HepG2 (cell line): Measurements from ENCODE around the gene EMID1. TPM values are rescaled to one million over a fixed set of nuclear protein-coding genes. Genes with fewer than 3 reads are reported as not detected.

Experiments
- ATAC-seq: fragments of 200-7000 bp; cut with Tn5 transposase; 3 replicates; pipeline ENCODE4 v1.9.1; 2020; ENCODE audit warnings: mild to moderate bottlenecking, moderate library complexity
- BruUV-seq: library from RNA; stranded (reverse); fragments of 400-500 nt; replicated peaks from 2 replicates; lab custom pipeline; 2021; lab: Mats Ljungman, UMichigan
- CTCF ChIA-PET: fragments of 300-600 bp; formaldehyde crosslinking; extraction: SDS; loops from one replicate; lab custom pipeline; 2021; ENCODE audit warnings: low total read pairs, inconsistent platforms, low intra/inter-chr PET ratio; lab: Yijun Ruan, JAX
- POLR2A ChIA-PET: fragments of 350-600 bp; sonication (Branson Sonifier 250); formaldehyde crosslinking; loops from one replicate; lab custom pipeline; 2020; ENCODE audit warnings: antibody characterized with exemption, inconsistent platforms; lab: Yijun Ruan, JAX
- DNase-seq: peaks from one replicate; pipeline ENCODE4 v3.0.0-alpha.2; 2015; ENCODE audit warnings: low spot score
- FAIRE-seq: peaks from 3 replicates; lab custom pipeline; 2011; peaks lifted over from hg19 to GRCh38; lab: Jason Lieb, UNC
- H2AFZ ChIP-seq: one replicate; pipeline ENCODE4 v1.6.1; 2011; ENCODE audit warnings: low read length, inconsistent platforms
- H3K27ac ChIP-seq: fragments of 300-600 bp; 3 replicates; pipeline ENCODE4 v1.8.0; 2011; ENCODE audit warnings: mixed run types, mild to moderate bottlenecking, mixed read lengths, low read length, inconsistent platforms; ENCODE audit not compliant: insufficient read depth; ENCODE audit errors: extremely low read length
- H3K27me3 ChIP-seq, 2 experiments: fragments of 200-600 bp in 1 of 2; 2 replicates in 1 of 2; 3 replicates in 1 of 2; pipeline versions ENCODE4 v1.6.0 to v1.8.0; 2011; ENCODE audit warnings: low read length in 2 of 2, mild to moderate bottlenecking in 2 of 2, moderate library complexity in 2 of 2, inconsistent platforms in 1 of 2; ENCODE audit not compliant: insufficient read depth in 2 of 2, control insufficient read depth in 1 of 2
- H3K36me3 ChIP-seq, 2 experiments: fragments of 200-600 bp in 1 of 2; replicated peaks in 1 of 2; 2 replicates in 1 of 2; 3 replicates in 1 of 2; pipeline versions ENCODE4 v1.5.1 to v1.8.0; 2011; ENCODE audit warnings: low read length in 2 of 2, inconsistent platforms in 1 of 2; ENCODE audit not compliant: insufficient read depth in 2 of 2, control insufficient read depth in 1 of 2
- H3K4me1 ChIP-seq: 2 replicates; pipeline ENCODE4 v1.5.1; 2012; ENCODE audit warnings: low read length, inconsistent platforms; ENCODE audit not compliant: insufficient read depth
- H3K4me2 ChIP-seq: 2 replicates; pipeline ENCODE4 v1.6.0; 2011; ENCODE audit warnings: low read depth, low read length, inconsistent platforms
- H3K4me3 ChIP-seq, 3 experiments: fragments of 200-600 bp in 1 of 3; sonication (generic), shearing (Covaris generic) in 1 of 3; replicated peaks in 1 of 3; 2 replicates each; pipeline ENCODE4 v1.5.1; 2011 to 2016; ENCODE audit warnings: low read length in 3 of 3, inconsistent platforms in 2 of 3, low read depth in 2 of 3, mild to moderate bottlenecking in 2 of 3, control low read depth in 1 of 3, mixed read lengths in 1 of 3; ENCODE audit not compliant: insufficient read depth in 1 of 3
- H3K79me2 ChIP-seq: one replicate; pipeline ENCODE4 v1.6.1; 2011; ENCODE audit warnings: low read length, inconsistent platforms; ENCODE audit not compliant: insufficient read depth
- H3K9ac ChIP-seq: 2 replicates; pipeline ENCODE4 v1.6.0; 2011; ENCODE audit warnings: mild to moderate bottlenecking, low read depth, low read length, inconsistent platforms; ENCODE audit not compliant: insufficient read depth
- H3K9me3 ChIP-seq: 2 replicates; pipeline ENCODE4 v1.5.1; 2012; ENCODE audit warnings: mild to moderate bottlenecking, low read length
- H4K20me1 ChIP-seq: 2 replicates; pipeline ENCODE4 v1.6.0; 2011; ENCODE audit warnings: inconsistent platforms, mild to moderate bottlenecking, low read length, moderate library complexity; ENCODE audit not compliant: insufficient read depth
- FOXA1 ChIP-seq, 2 experiments: fragments of 450-650 bp in 1 of 2; sonication (generic) in 1 of 2; formaldehyde crosslinking in 1 of 2; IDR thresholded peaks; 2 replicates each; pipeline versions ENCODE4 v1.4.0 to v1.6.1; 2016 to 2020; ENCODE audit warnings: missing genetic modification reagents in 1 of 2
- NBN ChIP-seq: fragments of 450-650 bp; conservative IDR thresholded peaks from 2 replicates; pipeline ENCODE4 v1.6.1; 2017
- SMYD3 ChIP-seq: sonication (generic); formaldehyde crosslinking; IDR thresholded peaks from 2 replicates; pipeline ENCODE4 v1.8.1; 2023; ENCODE audit warnings: mild to moderate bottlenecking, missing genetic modification reagents
- SOX5 ChIP-seq: IDR thresholded peaks from 2 replicates; pipeline ENCODE4 v1.6.1; 2016; ENCODE audit warnings: borderline replicate concordance
- SP2 ChIP-seq: sonication (generic); formaldehyde crosslinking; IDR thresholded peaks from 2 replicates; pipeline ENCODE4 v1.5.1; 2020; ENCODE audit warnings: mild to moderate bottlenecking, missing genetic modification reagents
- XBP1 ChIP-seq: sonication (generic); formaldehyde crosslinking; IDR thresholded peaks from 2 replicates; pipeline ENCODE4 v1.5.0; 2020; ENCODE audit warnings: missing genetic modification reagents
- ZC3H13 ChIP-seq: sonication (generic); formaldehyde crosslinking; IDR thresholded peaks from 2 replicates; pipeline ENCODE4 v1.8.1; 2023; ENCODE audit warnings: mild to moderate bottlenecking, missing genetic modification reagents, moderate library complexity
- WGBS: methylation state at CpG from one replicate; pipeline ENCODE4 v1.1.6; 2017; ENCODE audit warnings: low lambda C conversion rate; 5-methylcytosine and 5-hydroxymethylcytosine counted together
- in situ Hi-C: cut with HindIII; loops from 2 replicates; pipeline ENCODE4 v1.10.0; 2017; ENCODE audit warnings: low pct_unique_long_range_greater_than_20kb; ENCODE audit not compliant: extremely low pct_ligation_motif_present
- intact Hi-C: fragments of 100-400 bp; cut with micrococcal nuclease; formaldehyde crosslinking; loops from one replicate; pipeline ENCODE4 v1.10.0; 2022; ENCODE audit not compliant: unreplicated experiment
- polyA plus RNA-seq, 8 experiments: library from polyadenylated mRNA; depleted of rRNA in 3 of 8; stranded (reverse) in 7 of 8; unstranded in 1 of 8; fragments of >200 nt; fragmentation: Illumina TruSeq in 4 of 8; extraction: Trizol in 4 of 8; gene quantifications; 2 replicates each; pipeline versions ENCODE4 v1.2.1 to v1.2.3, GENCODE V29; 2011 to 2016; ENCODE audit warnings: low read depth in 4 of 8, missing spikeins in 1 of 8, mixed read lengths in 1 of 8; ENCODE audit not compliant: insufficient read depth in 1 of 8
- total RNA-seq, 5 experiments: library from RNA; depleted of rRNA; stranded (reverse); fragments of >200 nt; fragmentation: Illumina TruSeq; extraction: Trizol; gene quantifications; 2 replicates each; pipeline ENCODE4 v1.2.3, GENCODE V29; 2016; ENCODE audit warnings: low read depth in 1 of 5
- TF ChIP-seq, protein P1 (sequence below): sonication (generic); formaldehyde crosslinking; IDR thresholded peaks from 2 replicates; pipeline ENCODE4 v1.5.1; 2020; ENCODE audit warnings: mild to moderate bottlenecking, missing genetic modification reagents, moderate library complexity
- TF ChIP-seq, protein P2 (sequence below): sonication (generic); formaldehyde crosslinking; conservative IDR thresholded peaks from 2 replicates; pipeline ENCODE4 v1.8.0; 2022; ENCODE audit warnings: low read depth, missing genetic modification reagents
- TF ChIP-seq, protein P3 (sequence below): sonication (generic); formaldehyde crosslinking; IDR thresholded peaks from 2 replicates; pipeline ENCODE4 v1.5.0; 2020; ENCODE audit warnings: missing genetic modification reagents

EMID1 gene
- total and polyA plus RNA-seq, 2 of the 13 experiments (the other 11 are each of a cell fraction or from before 2014, with no cell fraction given) = 0.45 to 0.82 TPM

DNA sequence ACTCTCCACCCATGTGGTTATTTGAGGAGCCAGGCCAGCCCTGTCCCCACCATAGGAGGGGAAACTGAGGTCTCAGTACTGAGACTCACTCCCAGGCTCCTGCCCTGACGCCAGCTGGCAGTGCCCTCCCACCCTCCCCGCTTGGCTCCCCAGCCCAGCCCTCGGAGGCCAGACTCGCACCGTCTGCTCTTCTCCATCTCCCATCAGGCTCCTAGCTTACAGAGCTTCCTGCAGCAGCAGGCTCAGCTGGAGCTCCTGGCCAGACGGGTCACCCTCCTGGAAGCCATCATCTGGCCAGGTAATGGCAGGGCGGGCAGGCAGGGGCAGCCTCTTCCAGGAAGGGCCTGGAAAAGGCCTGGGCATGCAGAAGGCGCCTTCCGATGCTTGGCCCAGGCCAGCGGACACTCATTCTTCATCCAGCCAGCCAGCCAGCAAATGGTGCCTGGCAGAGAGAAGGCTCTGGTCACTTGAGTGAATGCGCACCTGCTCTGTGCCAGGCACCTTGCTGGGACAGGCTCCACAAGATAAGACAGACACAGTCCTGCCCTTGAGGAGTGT, 49.4 kb downstream of the EMID1 start:
- no TSS peak for BruUV-seq
- WGBS = 67% methylated on average over 7 of the region's 11 CpGs
- in situ Hi-C loops = loop anchor here (10.0 kb wide), 1 partner anchor 390 kb away; no protein-coding TSS in a partner anchor
- Histone ChIP-seq H3K9ac (no peak overlapping the region), H3K9me3 (no peaks in the 10 kb centered on the region), H4K20me1 (no peaks in the 10 kb centered on the region), H3K36me3 (peaks cover 0 to 2% of the 10 kb centered on the region in 2 experiments; a peak in 1 of 5 replicates), H3K79me2 (no peaks in the 10 kb centered on the region)
- POLR2A ChIA-PET = no interaction called here
- no peak for DNase-seq
- FAIRE-seq = no peak
- TF ChIP-seq NBN (no peak), FOXA1 (IDR thresholded peaks at IDR 0.05) (no peak), FOXA1 (CRISPR knock-in tag; IDR thresholded peaks at IDR 0.05) (no peak), SMYD3 (CRISPR knock-in tag) (no peak), SOX5 (CRISPR knock-in tag) (no peak), SP2 (CRISPR knock-in tag) (no peak), XBP1 (CRISPR knock-in tag) (no peak), ZC3H13 (CRISPR knock-in tag) (no peak)
- TF ChIP-seq, protein P1, sequence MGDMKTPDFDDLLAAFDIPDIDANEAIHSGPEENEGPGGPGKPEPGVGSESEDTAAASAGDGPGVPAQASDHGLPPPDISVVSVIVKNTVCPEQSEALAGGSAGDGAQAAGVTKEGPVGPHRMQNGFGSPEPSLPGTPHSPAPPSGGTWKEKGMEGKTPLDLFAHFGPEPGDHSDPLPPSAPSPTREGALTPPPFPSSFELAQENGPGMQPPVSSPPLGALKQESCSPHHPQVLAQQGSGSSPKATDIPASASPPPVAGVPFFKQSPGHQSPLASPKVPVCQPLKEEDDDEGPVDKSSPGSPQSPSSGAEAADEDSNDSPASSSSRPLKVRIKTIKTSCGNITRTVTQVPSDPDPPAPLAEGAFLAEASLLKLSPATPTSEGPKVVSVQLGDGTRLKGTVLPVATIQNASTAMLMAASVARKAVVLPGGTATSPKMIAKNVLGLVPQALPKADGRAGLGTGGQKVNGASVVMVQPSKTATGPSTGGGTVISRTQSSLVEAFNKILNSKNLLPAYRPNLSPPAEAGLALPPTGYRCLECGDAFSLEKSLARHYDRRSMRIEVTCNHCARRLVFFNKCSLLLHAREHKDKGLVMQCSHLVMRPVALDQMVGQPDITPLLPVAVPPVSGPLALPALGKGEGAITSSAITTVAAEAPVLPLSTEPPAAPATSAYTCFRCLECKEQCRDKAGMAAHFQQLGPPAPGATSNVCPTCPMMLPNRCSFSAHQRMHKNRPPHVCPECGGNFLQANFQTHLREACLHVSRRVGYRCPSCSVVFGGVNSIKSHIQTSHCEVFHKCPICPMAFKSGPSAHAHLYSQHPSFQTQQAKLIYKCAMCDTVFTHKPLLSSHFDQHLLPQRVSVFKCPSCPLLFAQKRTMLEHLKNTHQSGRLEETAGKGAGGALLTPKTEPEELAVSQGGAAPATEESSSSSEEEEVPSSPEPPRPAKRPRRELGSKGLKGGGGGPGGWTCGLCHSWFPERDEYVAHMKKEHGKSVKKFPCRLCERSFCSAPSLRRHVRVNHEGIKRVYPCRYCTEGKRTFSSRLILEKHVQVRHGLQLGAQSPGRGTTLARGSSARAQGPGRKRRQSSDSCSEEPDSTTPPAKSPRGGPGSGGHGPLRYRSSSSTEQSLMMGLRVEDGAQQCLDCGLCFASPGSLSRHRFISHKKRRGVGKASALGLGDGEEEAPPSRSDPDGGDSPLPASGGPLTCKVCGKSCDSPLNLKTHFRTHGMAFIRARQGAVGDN (CRISPR knock-in tag) = no peak
- TF ChIP-seq, protein P2, sequence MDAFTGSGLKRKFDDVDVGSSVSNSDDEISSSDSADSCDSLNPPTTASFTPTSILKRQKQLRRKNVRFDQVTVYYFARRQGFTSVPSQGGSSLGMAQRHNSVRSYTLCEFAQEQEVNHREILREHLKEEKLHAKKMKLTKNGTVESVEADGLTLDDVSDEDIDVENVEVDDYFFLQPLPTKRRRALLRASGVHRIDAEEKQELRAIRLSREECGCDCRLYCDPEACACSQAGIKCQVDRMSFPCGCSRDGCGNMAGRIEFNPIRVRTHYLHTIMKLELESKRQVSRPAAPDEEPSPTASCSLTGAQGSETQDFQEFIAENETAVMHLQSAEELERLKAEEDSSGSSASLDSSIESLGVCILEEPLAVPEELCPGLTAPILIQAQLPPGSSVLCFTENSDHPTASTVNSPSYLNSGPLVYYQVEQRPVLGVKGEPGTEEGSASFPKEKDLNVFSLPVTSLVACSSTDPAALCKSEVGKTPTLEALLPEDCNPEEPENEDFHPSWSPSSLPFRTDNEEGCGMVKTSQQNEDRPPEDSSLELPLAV = no peak
- TF ChIP-seq, protein P3, sequence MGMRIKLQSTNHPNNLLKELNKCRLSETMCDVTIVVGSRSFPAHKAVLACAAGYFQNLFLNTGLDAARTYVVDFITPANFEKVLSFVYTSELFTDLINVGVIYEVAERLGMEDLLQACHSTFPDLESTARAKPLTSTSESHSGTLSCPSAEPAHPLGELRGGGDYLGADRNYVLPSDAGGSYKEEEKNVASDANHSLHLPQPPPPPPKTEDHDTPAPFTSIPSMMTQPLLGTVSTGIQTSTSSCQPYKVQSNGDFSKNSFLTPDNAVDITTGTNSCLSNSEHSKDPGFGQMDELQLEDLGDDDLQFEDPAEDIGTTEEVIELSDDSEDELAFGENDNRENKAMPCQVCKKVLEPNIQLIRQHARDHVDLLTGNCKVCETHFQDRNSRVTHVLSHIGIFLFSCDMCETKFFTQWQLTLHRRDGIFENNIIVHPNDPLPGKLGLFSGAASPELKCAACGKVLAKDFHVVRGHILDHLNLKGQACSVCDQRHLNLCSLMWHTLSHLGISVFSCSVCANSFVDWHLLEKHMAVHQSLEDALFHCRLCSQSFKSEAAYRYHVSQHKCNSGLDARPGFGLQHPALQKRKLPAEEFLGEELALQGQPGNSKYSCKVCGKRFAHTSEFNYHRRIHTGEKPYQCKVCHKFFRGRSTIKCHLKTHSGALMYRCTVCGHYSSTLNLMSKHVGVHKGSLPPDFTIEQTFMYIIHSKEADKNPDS (CRISPR knock-in tag) = no peak
- TF ChIP-seq, all 625 proteins: peak for 0
- Histone ChIP-seq H3K4me2 (no peak overlapping the region), H3K4me3 (no peak overlapping the region), H3K27ac (no peak overlapping the region), H3K4me1 (peaks cover 11% of the 10 kb centered on the region), H3K27me3 (no peaks in the 10 kb centered on the region), H2AFZ (no peak overlapping the region)
- CTCF ChIA-PET = no interaction called here
- intact Hi-C loops = no loop called here
- ATAC-seq = no peak
